GM08714 (cell line): ENCODE data around the gene SERPINI2.

Experiments
- H3K4me3 ChIP-seq: fragments of 200-500 bp; sonication (Bioruptor generic); 2 replicates; pipeline ENCODE4 v1.5.1; 2014; ENCODE audit warnings: mild to moderate bottlenecking, low read length, inconsistent platforms
- ZNF274 ChIP-seq: IDR thresholded peaks from 2 replicates; pipeline ENCODE4 v1.6.1; 2012; ENCODE audit warnings: mild to moderate bottlenecking, low read depth, low read length

The SERPINI2 gene

GRCh38 chr3:167397826-167398225 lies 76.0 kb downstream of the SERPINI2 start:
- no peak overlapping the region for H3K4me3 ChIP-seq
- TF ChIP-seq ZNF274 = no peak

GRCh38 chr3:167396075-167396474 lies 77.8 kb downstream of the SERPINI2 start:
- TF ChIP-seq ZNF274 = no peak
- no peak overlapping the region for H3K4me3 ChIP-seq

DNA sequence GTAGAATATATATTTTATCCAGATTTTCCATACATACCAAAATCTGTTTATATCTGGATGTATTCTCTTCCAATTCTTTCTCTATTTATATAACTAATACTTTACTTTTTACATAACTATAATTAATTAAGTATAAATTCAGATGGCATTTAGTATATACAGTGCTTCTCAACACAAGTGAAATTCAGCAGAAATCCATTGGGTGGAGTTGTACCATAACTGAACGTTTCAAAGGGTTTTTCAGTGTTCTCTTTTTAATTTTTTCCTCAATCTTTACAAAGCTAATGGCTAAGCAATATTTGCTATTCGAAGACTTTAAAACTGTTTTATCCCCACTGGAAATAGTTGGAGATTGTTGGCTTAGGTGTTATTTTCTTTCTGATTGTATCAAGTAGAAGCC lies 79.8 kb downstream of the SERPINI2 start:
- no peak overlapping the region for H3K4me3 ChIP-seq
- no peak for TF ChIP-seq ZNF274
